ENCODE measurements around the gene POLR2E. TPM values are rescaled to one million over a fixed set of nuclear protein-coding genes. Genes with fewer than 3 reads are reported as not detected.

POLR2E gene
- total and polyA plus RNA-seq, 7 donors, result 82.0 to 203 (median 124) TPM

- TF ChIP-seq POLR2AphosphoS5 (IDR thresholded peaks at IDR 0.05) (no peak), EP300 (IDR thresholded peaks at IDR 0.05) (no peak)
- H3K4me1 ChIP-seq, result peaks cover 0 to 34% (median 25%) of the 10 kb centered on the region in 4 donors
- H3K27me3 ChIP-seq, result peaks cover 23 to 41% (median 24%) of the 10 kb centered on the region in 3 donors
- H3K36me3 ChIP-seq, result no peaks in the 10 kb centered on the region
- intact Hi-C loops (cut with DNase I), result no loop called here
- WGBS, 2 donors, result 83 to 91% methylated on average over 17 of the region's 17 CpGs
- H3K9me3 ChIP-seq, result peaks cover 3 to 22% (median 11%) of the 10 kb centered on the region in 4 donors
- H3K27ac ChIP-seq, result no peak overlapping the region
- no peak for DNase-seq
- H3K4me3 ChIP-seq, result no peak overlapping the region
These were observed 32.7 kb downstream of the POLR2E start for GRCh38 chr19:1062387-1063029.

GRCh38 chr19:1061987-1062386, 33.2 kb downstream of the POLR2E start:
- intact Hi-C loops (cut with DNase I), result no loop called here
- TF ChIP-seq CTCF (IDR thresholded peaks at IDR 0.05), result no peak
- no peak for TF ChIP-seq EP300 (IDR thresholded peaks at IDR 0.05)
- no peak for TF ChIP-seq POLR2A (IDR thresholded peaks at IDR 0.05)
- TF ChIP-seq POLR2AphosphoS5 (IDR thresholded peaks at IDR 0.05), result no peak
- H3K27me3 ChIP-seq, result peaks cover 18 to 36% (median 19%) of the 10 kb centered on the region in 3 donors
- no peak overlapping the region for H3K4me3 ChIP-seq
- 92 to 96% methylated on average over 20 of the region's 20 CpGs for WGBS, 2 donors
- H3K36me3 ChIP-seq, result no peaks in the 10 kb centered on the region
- H3K9me3 ChIP-seq, result peaks cover 3 to 27% (median 16%) of the 10 kb centered on the region in 4 donors
- DNase-seq, result no peak
- H3K4me1 ChIP-seq, result peaks cover 0 to 29% (median 20%) of the 10 kb centered on the region in 4 donors
- H3K27ac ChIP-seq, result no peak overlapping the region

DNA sequence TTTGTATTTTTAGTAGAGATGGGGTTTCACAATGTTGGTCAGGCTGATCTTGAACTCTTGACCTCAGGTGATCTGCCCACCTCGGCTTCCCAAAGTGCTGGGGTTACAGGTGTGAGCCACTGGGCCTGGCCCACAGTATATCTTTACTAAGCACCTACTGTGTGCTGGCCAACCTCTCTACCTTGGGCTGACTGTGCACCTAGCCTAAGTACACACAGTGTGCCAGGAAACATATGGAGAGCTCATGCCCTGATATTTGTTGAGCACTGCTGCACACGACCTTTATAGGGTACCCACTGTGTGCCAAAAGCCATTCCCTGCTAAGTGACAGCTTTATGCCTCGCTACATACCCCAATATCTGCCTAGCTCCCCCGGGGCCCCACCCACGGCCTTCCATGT, 34.5 kb downstream of the POLR2E start:
- Histone ChIP-seq H3K4me3 (no peak overlapping the region), H3K36me3 (no peaks in the 10 kb centered on the region), H3K4me1 (peaks cover 0 to 16% (median 12%) of the 10 kb centered on the region in 4 donors), H3K27me3 (peaks cover 6 to 23% (median 8%) of the 10 kb centered on the region in 3 donors), H3K9me3 (peaks cover 3 to 39% (median 19%) of the 10 kb centered on the region in 4 donors), H3K27ac (no peak overlapping the region)
- intact Hi-C loops (cut with DNase I), result no loop called here
- no peak for DNase-seq
- TF ChIP-seq EP300 (IDR thresholded peaks at IDR 0.05), result no peak
- no peak for TF ChIP-seq POLR2A (IDR thresholded peaks at IDR 0.05)
- TF ChIP-seq CTCF (IDR thresholded peaks at IDR 0.05), result no peak
- TF ChIP-seq POLR2AphosphoS5 (IDR thresholded peaks at IDR 0.05), result no peak
- 74 to 85% methylated on average over 5 of the region's 5 CpGs for WGBS, 2 donors

DNA sequence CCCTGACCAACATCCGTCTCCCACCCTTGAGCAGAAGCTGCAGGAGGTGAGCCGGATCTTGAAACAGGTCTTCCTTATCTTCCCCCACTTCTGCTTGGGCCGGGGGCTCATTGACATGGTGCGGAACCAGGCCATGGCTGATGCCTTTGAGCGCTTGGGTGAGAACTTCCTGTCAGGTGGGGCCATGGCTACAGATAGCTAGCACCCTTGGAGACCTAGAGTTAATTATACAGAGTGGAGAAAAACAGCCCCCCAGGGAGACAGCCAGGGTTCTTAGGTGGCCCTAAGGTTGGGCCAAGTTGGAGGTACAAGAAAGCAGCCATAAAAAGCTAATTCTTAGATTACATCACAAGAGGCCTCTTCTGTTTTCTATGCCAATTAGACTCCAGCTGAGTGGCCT, 37.1 kb downstream of the POLR2E start:
- Histone ChIP-seq H3K9me3 (peaks cover 3 to 39% (median 19%) of the 10 kb centered on the region in 4 donors), H3K27me3 (no peaks in the 10 kb centered on the region), H3K4me3 (no peak overlapping the region), H3K4me1 (no peaks in the 10 kb centered on the region), H3K27ac (no peak overlapping the region), H3K36me3 (no peaks in the 10 kb centered on the region)
- 88 to 94% methylated on average over 5 of the region's 5 CpGs for WGBS, 2 donors
- TF ChIP-seq EP300 (IDR thresholded peaks at IDR 0.05) (no peak), CTCF (IDR thresholded peaks at IDR 0.05) (no peak), POLR2A (IDR thresholded peaks at IDR 0.05) (no peak), POLR2AphosphoS5 (IDR thresholded peaks at IDR 0.05) (no peak)
- no peak for DNase-seq
- intact Hi-C loops (cut with DNase I), result no loop called here

DNA sequence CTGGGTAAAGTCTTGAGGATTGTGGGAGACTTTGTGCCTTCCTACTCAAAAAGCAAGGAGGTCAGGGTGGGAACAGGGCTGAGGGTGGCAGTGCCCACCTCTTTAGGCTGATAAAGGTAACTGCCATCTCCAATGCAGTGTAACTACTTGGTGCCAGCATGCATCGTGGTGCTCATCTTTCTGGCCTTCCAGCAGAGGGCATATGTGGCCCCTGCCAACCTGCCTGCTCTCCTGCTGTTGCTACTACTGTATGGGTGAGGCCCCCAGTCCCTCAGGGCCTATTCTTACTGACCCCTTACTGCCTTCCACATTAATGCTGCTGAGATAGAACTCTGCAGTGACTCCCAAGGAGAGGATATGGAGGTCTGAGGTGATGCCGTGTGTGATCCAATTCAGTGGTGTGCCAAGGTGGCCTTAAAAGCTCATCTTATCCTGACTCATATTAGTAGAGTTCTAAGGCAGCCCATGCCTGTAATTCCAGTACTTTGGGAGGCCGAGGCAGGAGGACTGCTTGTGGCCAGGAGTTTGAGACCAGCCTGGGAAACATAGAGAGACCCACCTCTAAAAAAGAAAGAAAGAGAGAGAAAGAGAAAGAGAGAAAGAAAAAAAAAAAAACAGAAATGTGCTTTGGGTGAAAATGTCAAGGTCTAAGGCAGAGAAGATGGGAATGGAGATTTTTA, 37.9 kb downstream of the POLR2E start:
- intact Hi-C loops (cut with DNase I), result no loop called here
- peaks cover 3 to 39% (median 19%) of the 10 kb centered on the region in 4 donors for H3K9me3 ChIP-seq
- WGBS, 2 donors, result 48 to 50% methylated on average over 3 of the region's 3 CpGs

More for the DNA sequence above, 37.9 kb downstream of the POLR2E start:
- no peaks in the 10 kb centered on the region for H3K4me1 ChIP-seq
- H3K27me3 ChIP-seq, result no peaks in the 10 kb centered on the region
- H3K27ac ChIP-seq, result no peak overlapping the region
- no peak for DNase-seq
- H3K4me3 ChIP-seq, result no peak overlapping the region
- TF ChIP-seq EP300 (IDR thresholded peaks at IDR 0.05) (no peak), POLR2A (IDR thresholded peaks at IDR 0.05) (no peak), POLR2AphosphoS5 (IDR thresholded peaks at IDR 0.05) (no peak), CTCF (IDR thresholded peaks at IDR 0.05) (no peak)
- no peaks in the 10 kb centered on the region for H3K36me3 ChIP-seq

Data from sigmoid colon (tissue), 7 donors.